KMS-11 (cell line): ENCODE data around the gene PRKCG.

Source experiments
- H2AFZ ChIP-seq: fragments of 200-600 bp; sonication (generic); 2 replicates; pipeline ENCODE4 v1.6.1; 2016; ENCODE audit warnings: antibody characterized with exemption, mixed run types, low read depth
- H3K27ac ChIP-seq: fragments of 200-600 bp; sonication (generic); 2 replicates; pipeline ENCODE4 v1.6.1; 2016; ENCODE audit warnings: mild to moderate bottlenecking, mixed run types
- H3K27me3 ChIP-seq: fragments of 200-600 bp; sonication (generic); 2 replicates; pipeline ENCODE4 v1.6.1; 2017; ENCODE audit warnings: mild to moderate bottlenecking, low read depth, mixed run types, moderate library complexity; ENCODE audit not compliant: insufficient read depth
- H3K36me3 ChIP-seq: fragments of 200-600 bp; sonication (generic); 2 replicates; pipeline ENCODE4 v1.6.1; 2017; ENCODE audit warnings: mild to moderate bottlenecking, mixed run types; ENCODE audit not compliant: insufficient read depth
- H3K4me1 ChIP-seq: fragments of 200-600 bp; sonication (generic); 2 replicates; pipeline ENCODE4 v1.6.1; 2016; ENCODE audit warnings: mild to moderate bottlenecking, low read depth, mixed run types; ENCODE audit not compliant: poor library complexity, severe bottlenecking
- H3K4me2 ChIP-seq: fragments of 200-600 bp; sonication (generic); 2 replicates; pipeline ENCODE4 v1.7.0; 2016; ENCODE audit warnings: mild to moderate bottlenecking, mixed run types
- H3K4me3 ChIP-seq: fragments of 200-600 bp; sonication (generic); IDR thresholded peaks from 2 replicates; pipeline ENCODE4 v1.6.1; 2017; ENCODE audit warnings: low read depth, low read length, mixed read lengths; ENCODE audit not compliant: insufficient read depth
- H3K79me2 ChIP-seq: fragments of 200-600 bp; sonication (generic); 2 replicates; pipeline ENCODE4 v1.6.1; 2016; ENCODE audit warnings: low read depth, mixed run types; ENCODE audit not compliant: insufficient read depth
- H3K9ac ChIP-seq: fragments of 200-600 bp; sonication (generic); 2 replicates; pipeline ENCODE4 v1.6.1; 2016; ENCODE audit warnings: mild to moderate bottlenecking, mixed run types
- H4K20me1 ChIP-seq: fragments of 200-600 bp; sonication (generic); 2 replicates; pipeline ENCODE4 v1.6.1; 2016; ENCODE audit warnings: mild to moderate bottlenecking, mixed run types; ENCODE audit not compliant: insufficient read depth
- TF ChIP-seq, protein P1 (sequence below): fragments of 200-600 bp; sonication (generic); conservative IDR thresholded peaks from 2 replicates; pipeline ENCODE4 v1.6.1; 2017; ENCODE audit warnings: low read depth, mild to moderate bottlenecking, antibody characterized with exemption, low read length, moderate library complexity, mixed read lengths

PRKCG gene

DNA sequence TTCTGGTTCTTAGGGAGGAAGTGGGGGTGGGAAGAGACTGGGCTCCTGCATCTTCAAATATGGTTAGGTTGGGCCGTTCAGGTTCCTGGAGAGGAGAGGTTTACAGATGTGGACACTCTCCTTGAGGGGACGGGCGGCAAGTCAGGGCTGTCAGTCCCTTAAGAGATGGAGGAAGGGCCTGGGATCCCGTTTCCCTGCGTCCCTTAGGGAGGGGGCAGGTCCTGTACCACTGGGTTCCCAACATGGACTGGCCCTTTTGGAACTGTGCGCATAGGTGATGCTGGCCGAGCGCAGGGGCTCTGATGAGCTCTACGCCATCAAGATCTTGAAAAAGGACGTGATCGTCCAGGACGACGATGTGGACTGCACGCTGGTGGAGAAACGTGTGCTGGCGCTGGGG, 16.2 kb downstream of the PRKCG start:
- Histone ChIP-seq H3K4me2 (no peak overlapping the region), H3K9ac (no peak overlapping the region), H3K79me2 (no peaks in the 10 kb centered on the region), H3K27ac (no peak overlapping the region), H3K4me3 (no peak overlapping the region), H3K4me1 (no peaks in the 10 kb centered on the region), H2AFZ (no peak overlapping the region), H4K20me1 (no peaks in the 10 kb centered on the region), H3K27me3 (no peaks in the 10 kb centered on the region; the same call in 1 of the 2 replicates), H3K36me3 (no peaks in the 10 kb centered on the region)
- TF ChIP-seq, protein P1, sequence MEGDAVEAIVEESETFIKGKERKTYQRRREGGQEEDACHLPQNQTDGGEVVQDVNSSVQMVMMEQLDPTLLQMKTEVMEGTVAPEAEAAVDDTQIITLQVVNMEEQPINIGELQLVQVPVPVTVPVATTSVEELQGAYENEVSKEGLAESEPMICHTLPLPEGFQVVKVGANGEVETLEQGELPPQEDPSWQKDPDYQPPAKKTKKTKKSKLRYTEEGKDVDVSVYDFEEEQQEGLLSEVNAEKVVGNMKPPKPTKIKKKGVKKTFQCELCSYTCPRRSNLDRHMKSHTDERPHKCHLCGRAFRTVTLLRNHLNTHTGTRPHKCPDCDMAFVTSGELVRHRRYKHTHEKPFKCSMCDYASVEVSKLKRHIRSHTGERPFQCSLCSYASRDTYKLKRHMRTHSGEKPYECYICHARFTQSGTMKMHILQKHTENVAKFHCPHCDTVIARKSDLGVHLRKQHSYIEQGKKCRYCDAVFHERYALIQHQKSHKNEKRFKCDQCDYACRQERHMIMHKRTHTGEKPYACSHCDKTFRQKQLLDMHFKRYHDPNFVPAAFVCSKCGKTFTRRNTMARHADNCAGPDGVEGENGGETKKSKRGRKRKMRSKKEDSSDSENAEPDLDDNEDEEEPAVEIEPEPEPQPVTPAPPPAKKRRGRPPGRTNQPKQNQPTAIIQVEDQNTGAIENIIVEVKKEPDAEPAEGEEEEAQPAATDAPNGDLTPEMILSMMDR: no peak

DNA sequence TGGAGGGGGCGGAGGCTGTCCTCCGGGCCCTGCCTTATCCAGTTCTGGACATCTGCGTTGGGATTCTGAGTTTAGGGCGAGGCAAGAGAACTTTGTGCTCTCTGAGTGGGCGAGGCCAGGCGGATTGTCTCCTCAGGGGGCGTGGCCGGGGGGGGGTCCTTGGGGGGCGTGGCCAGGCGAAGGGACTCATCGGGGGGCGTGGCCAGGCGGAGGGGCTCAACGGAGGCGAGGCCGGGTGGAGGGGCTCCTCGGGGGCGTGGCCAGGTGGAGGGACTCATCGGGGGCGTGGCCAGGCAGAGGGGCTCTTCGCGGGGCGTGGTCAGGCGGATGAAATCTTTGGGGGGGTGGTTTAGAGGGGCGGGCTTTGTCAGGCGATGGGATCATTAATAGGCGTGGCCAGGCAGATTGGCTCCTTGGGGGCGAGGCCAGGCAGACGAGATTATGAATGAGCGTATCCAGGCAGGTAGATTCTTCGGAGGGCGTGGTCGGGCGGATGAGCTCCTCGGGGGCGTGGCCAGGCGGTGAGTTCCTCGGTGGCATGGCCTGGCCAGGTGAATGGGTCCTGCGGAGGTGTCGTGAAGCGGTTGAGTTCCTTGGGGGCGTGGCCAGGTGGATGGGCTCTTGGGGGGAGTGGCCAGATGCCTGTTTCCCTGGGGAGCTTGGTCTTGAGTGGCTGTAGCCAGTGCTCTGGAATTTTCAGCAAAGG, 16.8 kb downstream of the PRKCG start:
- H3K27ac ChIP-seq: no peak overlapping the region
- TF ChIP-seq, protein P1: no peak
- no peaks in the 10 kb centered on the region for H3K36me3 ChIP-seq
- H3K4me3 ChIP-seq: no peak overlapping the region
- no peaks in the 10 kb centered on the region for H3K79me2 ChIP-seq
- no peaks in the 10 kb centered on the region for H3K4me1 ChIP-seq
- H3K4me2 ChIP-seq: no peak overlapping the region
- no peaks in the 10 kb centered on the region for H3K27me3 ChIP-seq
- no peak overlapping the region for H3K9ac ChIP-seq
- H4K20me1 ChIP-seq: no peaks in the 10 kb centered on the region
- no peak overlapping the region for H2AFZ ChIP-seq

DNA sequence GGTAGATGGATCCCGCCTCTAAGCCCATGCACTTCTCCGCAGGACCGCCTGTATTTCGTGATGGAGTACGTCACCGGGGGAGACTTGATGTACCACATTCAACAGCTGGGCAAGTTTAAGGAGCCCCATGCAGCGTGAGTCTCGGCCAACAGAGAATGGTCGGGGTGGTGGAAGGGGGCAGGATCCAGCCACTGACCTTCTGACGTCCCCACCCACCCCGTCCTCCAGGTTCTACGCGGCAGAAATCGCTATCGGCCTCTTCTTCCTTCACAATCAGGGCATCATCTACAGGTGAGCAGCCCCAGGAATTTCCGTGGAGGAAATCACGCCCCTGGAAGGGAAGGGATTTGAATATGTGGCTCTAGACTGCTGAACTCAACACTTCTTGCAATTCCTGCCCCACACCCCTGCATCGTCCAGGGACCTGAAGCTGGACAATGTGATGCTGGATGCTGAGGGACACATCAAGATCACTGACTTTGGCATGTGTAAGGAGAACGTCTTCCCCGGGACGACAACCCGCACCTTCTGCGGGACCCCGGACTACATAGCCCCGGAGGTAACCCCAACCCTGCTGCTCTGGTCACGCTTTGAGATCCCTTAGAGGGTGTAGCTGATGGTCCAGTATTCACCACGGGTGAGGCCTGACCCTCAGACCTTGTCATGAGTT, 18.3 kb downstream of the PRKCG start:
- H3K4me2 ChIP-seq: no peak overlapping the region
- no peak overlapping the region for H2AFZ ChIP-seq
- H3K27me3 ChIP-seq: no peaks in the 10 kb centered on the region
- no peak overlapping the region for H3K9ac ChIP-seq
- H4K20me1 ChIP-seq: no peaks in the 10 kb centered on the region
- no peak overlapping the region for H3K27ac ChIP-seq
- no peaks in the 10 kb centered on the region for H3K4me1 ChIP-seq
- no peaks in the 10 kb centered on the region for H3K36me3 ChIP-seq
- no peaks in the 10 kb centered on the region for H3K79me2 ChIP-seq
- TF ChIP-seq, protein P1: no peak
- no peak overlapping the region for H3K4me3 ChIP-seq

DNA sequence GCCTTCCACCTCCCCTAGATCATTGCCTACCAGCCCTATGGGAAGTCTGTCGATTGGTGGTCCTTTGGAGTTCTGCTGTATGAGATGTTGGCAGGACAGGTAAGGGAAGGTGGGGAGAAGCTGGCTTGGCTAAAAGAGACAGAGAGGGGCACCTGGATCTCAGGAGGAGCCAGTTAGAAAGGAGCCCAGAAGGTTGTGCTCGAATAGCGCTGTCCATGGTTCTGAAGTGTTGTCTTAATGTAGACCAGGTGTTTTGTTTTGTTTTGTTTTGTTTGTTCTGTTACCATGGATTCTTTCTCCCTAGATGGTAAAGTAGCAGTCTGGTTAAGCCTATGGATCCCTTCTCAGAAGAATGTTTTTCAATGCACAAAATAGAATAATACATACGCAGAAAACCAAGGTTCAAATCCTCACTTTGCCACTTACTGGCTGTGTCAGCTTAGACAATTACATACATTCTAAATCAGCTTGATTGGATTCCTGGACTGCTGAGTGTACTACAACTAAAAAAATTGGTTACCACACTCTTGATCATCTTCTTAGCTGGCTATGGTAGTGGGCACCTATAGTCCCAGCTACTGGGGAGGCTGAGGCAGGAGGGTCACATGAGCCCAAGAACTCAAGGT, 21.2 kb downstream of the PRKCG start:
- Histone ChIP-seq H3K27me3 (no peaks in the 10 kb centered on the region), H3K9ac (no peak overlapping the region), H3K4me1 (no peaks in the 10 kb centered on the region), H2AFZ (no peak overlapping the region), H3K4me2 (no peak overlapping the region), H3K79me2 (no peaks in the 10 kb centered on the region), H3K4me3 (no peak overlapping the region), H3K27ac (no peak overlapping the region), H4K20me1 (no peaks in the 10 kb centered on the region), H3K36me3 (no peaks in the 10 kb centered on the region)
- TF ChIP-seq, protein P1: no peak
